Fibroblast of lung (primary cell): ENCODE data around the gene TRPM4. TPM values are rescaled to one million over a fixed set of nuclear protein-coding genes. Genes with fewer than 3 reads are reported as not detected.

Source experiments
- DNase-seq, 2 donors: peaks; one replicate each; pipeline versions ENCODE4 v3.0.0 to v3.0.0-alpha.2; 2010; ENCODE audit warnings: low read depth in 2 of 2
- H2AFZ ChIP-seq: 2 replicates; pipeline ENCODE4 v1.5.1; 2012; ENCODE audit warnings: low read length, control low read depth, inconsistent platforms
- H3K27ac ChIP-seq: 2 replicates; pipeline ENCODE4 v1.5.1; 2011; ENCODE audit warnings: low read length, control low read depth; ENCODE audit not compliant: insufficient read depth
- H3K27me3 ChIP-seq: 2 replicates; pipeline ENCODE4 v1.5.1; 2011; ENCODE audit warnings: mild to moderate bottlenecking, low read length; ENCODE audit not compliant: control insufficient read depth, insufficient read depth
- H3K36me3 ChIP-seq: 2 replicates; pipeline ENCODE4 v1.5.1; 2011; ENCODE audit warnings: low read length; ENCODE audit not compliant: control insufficient read depth, insufficient read depth
- H3K4me1 ChIP-seq: 2 replicates; pipeline ENCODE4 v1.5.1; 2011; ENCODE audit warnings: low read length; ENCODE audit not compliant: control insufficient read depth, insufficient read depth; ENCODE audit errors: extremely low read depth
- H3K4me2 ChIP-seq: 2 replicates; pipeline ENCODE4 v1.5.1; 2011; ENCODE audit warnings: low read length, control low read depth; ENCODE audit not compliant: insufficient read depth; ENCODE audit errors: extremely low read depth
- H3K4me3 ChIP-seq, 4 experiments: fragments of 200-600 bp in 1 of 4; sonication (generic) in 1 of 4; replicated peaks in 1 of 4; 2 replicates each; pipeline ENCODE4 v1.5.1; 2011 to 2016; ENCODE audit warnings: low read length in 4 of 4, low read depth in 3 of 4, mild to moderate bottlenecking in 3 of 4, control low read depth in 2 of 4, inconsistent platforms in 1 of 4, mixed read lengths in 1 of 4; ENCODE audit not compliant: insufficient read depth in 1 of 4; ENCODE audit errors: control extremely low read depth in 1 of 4
- H3K79me2 ChIP-seq: 2 replicates; pipeline ENCODE4 v1.5.1; 2012; ENCODE audit warnings: mild to moderate bottlenecking, low read length, inconsistent platforms; ENCODE audit not compliant: control insufficient read depth, insufficient read depth
- H3K9ac ChIP-seq: 2 replicates; pipeline ENCODE4 v1.5.1; 2011; ENCODE audit warnings: mild to moderate bottlenecking, low read length, control low read depth; ENCODE audit not compliant: insufficient read depth
- H3K9me3 ChIP-seq: 2 replicates; pipeline ENCODE4 v1.5.1; 2012; ENCODE audit warnings: low read depth, low read length; ENCODE audit not compliant: control insufficient read depth, insufficient read depth
- H4K20me1 ChIP-seq: 2 replicates; pipeline ENCODE4 v1.5.1; 2011; ENCODE audit warnings: low read length; ENCODE audit not compliant: control insufficient read depth, insufficient read depth; ENCODE audit errors: extremely low read depth
- EZH2 ChIP-seq: IDR thresholded peaks from 2 replicates; pipeline ENCODE4 v1.5.1; 2012; ENCODE audit warnings: low read length, control low read depth, mild to moderate bottlenecking; ENCODE audit errors: missing control alignments
- polyA plus RNA-seq, 2 donors: library from polyadenylated mRNA; depleted of rRNA in 1 of 2; stranded (reverse) in 1 of 2; unstranded in 1 of 2; fragments of >200 nt; gene quantifications; 2 replicates each; pipeline ENCODE4 v1.2.1, GENCODE V29; 2011 to 2012; ENCODE audit warnings: missing spikeins in 1 of 2
- total RNA-seq: library from RNA; depleted of rRNA; stranded (reverse); fragments of >200 nt; gene quantifications from 2 replicates; pipeline ENCODE4 v1.2.1, GENCODE V29; 2014
- TF ChIP-seq, protein P1 (sequence below), 2 donors: IDR thresholded peaks in 1 of 2; conservative IDR thresholded peaks in 1 of 2; 1 replicate in 1 of 2; 2 replicates in 1 of 2; pipeline ENCODE4 v1.5.1; 2011 to 2012; ENCODE audit warnings: low read length in 2 of 2, control low read depth in 1 of 2, inconsistent platforms in 1 of 2, low read depth in 1 of 2, mild to moderate bottlenecking in 1 of 2

Gene TRPM4
- total and polyA plus RNA-seq, 2 donors (not counting 1 experiment from before 2014, with no cell fraction given): 6.7 to 18.7 TPM

DNA sequence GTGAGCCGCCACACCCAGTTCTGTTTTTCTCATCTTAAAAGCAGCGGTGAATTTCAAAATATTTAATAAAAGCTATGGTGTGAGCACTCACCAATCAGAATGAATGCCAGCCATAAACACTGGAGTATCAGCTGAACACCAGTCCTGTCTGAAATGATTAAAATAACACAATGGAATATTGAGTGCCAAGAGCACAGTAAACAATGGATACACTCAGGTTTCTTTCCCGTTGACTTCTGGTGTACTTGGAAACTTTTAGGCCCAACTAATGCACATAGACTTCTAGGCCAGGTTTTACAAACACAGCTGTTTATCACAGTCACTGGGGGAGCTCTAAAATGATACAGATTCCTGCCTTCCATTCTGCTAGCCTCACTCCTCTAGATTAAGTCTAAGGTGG, 99.1 kb downstream of the TRPM4 start:
- Histone ChIP-seq H4K20me1 (no peaks in the 10 kb centered on the region), H3K9ac (no peak overlapping the region), H3K36me3 (no peaks in the 10 kb centered on the region), H3K27me3 (no peaks in the 10 kb centered on the region), H3K4me2 (no peak overlapping the region), H3K27ac (no peak overlapping the region), H2AFZ (no peak overlapping the region), H3K79me2 (no peaks in the 10 kb centered on the region), H3K9me3 (no peaks in the 10 kb centered on the region), H3K4me3 (no peak overlapping the region), H3K4me1 (no peaks in the 10 kb centered on the region)
- no peak for DNase-seq
- TF ChIP-seq, protein P1, sequence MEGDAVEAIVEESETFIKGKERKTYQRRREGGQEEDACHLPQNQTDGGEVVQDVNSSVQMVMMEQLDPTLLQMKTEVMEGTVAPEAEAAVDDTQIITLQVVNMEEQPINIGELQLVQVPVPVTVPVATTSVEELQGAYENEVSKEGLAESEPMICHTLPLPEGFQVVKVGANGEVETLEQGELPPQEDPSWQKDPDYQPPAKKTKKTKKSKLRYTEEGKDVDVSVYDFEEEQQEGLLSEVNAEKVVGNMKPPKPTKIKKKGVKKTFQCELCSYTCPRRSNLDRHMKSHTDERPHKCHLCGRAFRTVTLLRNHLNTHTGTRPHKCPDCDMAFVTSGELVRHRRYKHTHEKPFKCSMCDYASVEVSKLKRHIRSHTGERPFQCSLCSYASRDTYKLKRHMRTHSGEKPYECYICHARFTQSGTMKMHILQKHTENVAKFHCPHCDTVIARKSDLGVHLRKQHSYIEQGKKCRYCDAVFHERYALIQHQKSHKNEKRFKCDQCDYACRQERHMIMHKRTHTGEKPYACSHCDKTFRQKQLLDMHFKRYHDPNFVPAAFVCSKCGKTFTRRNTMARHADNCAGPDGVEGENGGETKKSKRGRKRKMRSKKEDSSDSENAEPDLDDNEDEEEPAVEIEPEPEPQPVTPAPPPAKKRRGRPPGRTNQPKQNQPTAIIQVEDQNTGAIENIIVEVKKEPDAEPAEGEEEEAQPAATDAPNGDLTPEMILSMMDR (conservative IDR thresholded peaks at IDR 0.05 in 1 of 2, IDR thresholded peaks at IDR 0.05 in 1 of 2; ENCODE audit: low read depth in 1 of 2, low read length in 2 of 2): no peak
- no peak for TF ChIP-seq EZH2

Other genes with a start within 250 kb of the TRPM4 start
- gene DHDH, start 224.1 kb upstream of the TRPM4 start, total RNA-seq: 0.17 TPM in 1 of 2 replicates, not detected in the other
- 0.08 TPM in 1 of 2 replicates, not detected in the other for gene DHDH, start 224.1 kb upstream of the TRPM4 start, polyA plus RNA-seq
- gene BAX, start 202.9 kb upstream of the TRPM4 start, total RNA-seq: 106 and 194 TPM in 2 replicates
- 70.1 and 90.3 TPM in 2 replicates for gene BAX, start 202.9 kb upstream of the TRPM4 start, polyA plus RNA-seq
- 6,440 and 8,266 TPM in 2 replicates for gene FTL, start 192.5 kb upstream of the TRPM4 start, total RNA-seq
- gene FTL, start 192.5 kb upstream of the TRPM4 start, polyA plus RNA-seq: 1,844 and 2,689 TPM in 2 replicates
- 18.7 and 31.2 TPM in 2 replicates for gene GYS1, start 164.5 kb upstream of the TRPM4 start, total RNA-seq
- gene GYS1, start 164.5 kb upstream of the TRPM4 start, polyA plus RNA-seq: 42.8 and 43.0 TPM in 2 replicates
- 128 and 158 TPM in 2 replicates for gene RUVBL2, start 163.9 kb upstream of the TRPM4 start, total RNA-seq
- 77.6 and 157 TPM in 2 replicates for gene RUVBL2, start 163.9 kb upstream of the TRPM4 start, polyA plus RNA-seq
- not detected in 2 replicates for gene LHB, start 140.7 kb upstream of the TRPM4 start, total RNA-seq
- gene LHB, start 140.7 kb upstream of the TRPM4 start, polyA plus RNA-seq: 0.17 TPM in 1 of 2 replicates, not detected in the other
- not detected in 2 replicates for gene CGB3, start 133.5 kb upstream of the TRPM4 start, total RNA-seq
- gene CGB3, start 133.5 kb upstream of the TRPM4 start, polyA plus RNA-seq: not detected in 2 replicates
- gene CGB2, start 125.9 kb upstream of the TRPM4 start, total RNA-seq: not detected in 2 replicates
- gene CGB2, start 125.9 kb upstream of the TRPM4 start, polyA plus RNA-seq: not detected in 2 replicates
- gene CGB1, start 120.9 kb upstream of the TRPM4 start, total RNA-seq: not detected in 2 replicates
- gene CGB1, start 120.9 kb upstream of the TRPM4 start, polyA plus RNA-seq: not detected in 2 replicates
- gene CGB5, start 113.9 kb upstream of the TRPM4 start, total RNA-seq: not detected in 2 replicates
- not detected in 2 replicates for gene CGB5, start 113.9 kb upstream of the TRPM4 start, polyA plus RNA-seq
- not detected in 2 replicates for gene CGB8, start 108.7 kb upstream of the TRPM4 start, total RNA-seq
- not detected in 2 replicates for gene CGB8, start 108.7 kb upstream of the TRPM4 start, polyA plus RNA-seq
- gene CGB7, start 100.0 kb upstream of the TRPM4 start, total RNA-seq: under 0.01 TPM in 2 replicates
- gene CGB7, start 100.0 kb upstream of the TRPM4 start, polyA plus RNA-seq: 0.07 and 0.12 TPM in 2 replicates
- not detected in 2 replicates for gene NTF4, start 93.0 kb upstream of the TRPM4 start, total RNA-seq
- not detected in 2 replicates for gene NTF4, start 93.0 kb upstream of the TRPM4 start, polyA plus RNA-seq
- not detected in 2 replicates for gene KCNA7, start 85.1 kb upstream of the TRPM4 start, total RNA-seq
- gene KCNA7, start 85.1 kb upstream of the TRPM4 start, polyA plus RNA-seq: not detected in 2 replicates
- gene SNRNP70, start 72.3 kb upstream of the TRPM4 start, total RNA-seq: 114 and 142 TPM in 2 replicates
- gene SNRNP70, start 72.3 kb upstream of the TRPM4 start, polyA plus RNA-seq: 72.2 and 83.0 TPM in 2 replicates
- 8.0 and 10.9 TPM in 2 replicates for gene LIN7B, start 43.4 kb upstream of the TRPM4 start, total RNA-seq
- 2.6 TPM in 2 replicates for gene LIN7B, start 43.4 kb upstream of the TRPM4 start, polyA plus RNA-seq
- 0.51 and 0.83 TPM in 2 replicates for gene C19orf73, start 38.6 kb upstream of the TRPM4 start, total RNA-seq
- 0.27 and 0.30 TPM in 2 replicates for gene C19orf73, start 38.6 kb upstream of the TRPM4 start, polyA plus RNA-seq
- 0.77 and 1.3 TPM in 2 replicates for gene PPFIA3, start 38.2 kb upstream of the TRPM4 start, total RNA-seq
- 0.37 and 0.62 TPM in 2 replicates for gene PPFIA3, start 38.2 kb upstream of the TRPM4 start, polyA plus RNA-seq
- under 0.01 TPM in 1 of 2 replicates, not detected in the other for gene HRC, start 2.4 kb upstream of the TRPM4 start, total RNA-seq
- gene HRC, start 2.4 kb upstream of the TRPM4 start, polyA plus RNA-seq: 0.16 TPM in 1 of 2 replicates, not detected in the other
- gene SLC6A16, start 167.4 kb downstream of the TRPM4 start, total RNA-seq: under 0.01 TPM in 2 replicates
- gene SLC6A16, start 167.4 kb downstream of the TRPM4 start, polyA plus RNA-seq: 0.08 and 0.62 TPM in 2 replicates
- gene CD37, start 177.6 kb downstream of the TRPM4 start, total RNA-seq: not detected in 2 replicates
- gene CD37, start 177.6 kb downstream of the TRPM4 start, polyA plus RNA-seq: not detected in 2 replicates
- 19.2 and 24.1 TPM in 2 replicates for gene TEAD2, start 204.6 kb downstream of the TRPM4 start, total RNA-seq
- gene TEAD2, start 204.6 kb downstream of the TRPM4 start, polyA plus RNA-seq: 22.0 and 22.7 TPM in 2 replicates
- gene DKKL1, start 206.1 kb downstream of the TRPM4 start, total RNA-seq: 0.26 TPM in 1 of 2 replicates, not detected in the other
- gene DKKL1, start 206.1 kb downstream of the TRPM4 start, polyA plus RNA-seq: 0.15 and 0.19 TPM in 2 replicates
- not detected in 2 replicates for gene KASH5, start 230.5 kb downstream of the TRPM4 start, total RNA-seq
- gene KASH5, start 230.5 kb downstream of the TRPM4 start, polyA plus RNA-seq: not detected in 2 replicates